Mesothelial cell of epicardium (in vitro differentiated cells): ENCODE results near the gene RALGAPB. TPM values are rescaled to one million over a fixed set of nuclear protein-coding genes. Genes with fewer than 3 reads are reported as not detected.
"Not testable (repeated sequence)": the region's sequence is repeated elsewhere in the genome, so short reads cannot be mapped to it uniquely, and the experiment has no call there.

ENCODE experiments used
- DNase-seq, 2 experiments: peaks; one replicate each; pipeline ENCODE4 v3.0.0; 2021; ENCODE audit warnings: low spot score in 2 of 2; ENCODE audit not compliant: unreplicated experiment in 2 of 2
- H3K27ac Mint-ChIP-seq: 2 replicates; pipeline ENCODE4 v1.8.0; 2021; ENCODE audit warnings: mixed read lengths
- H3K27me3 Mint-ChIP-seq: 2 replicates; pipeline ENCODE4 v1.8.0; 2021; ENCODE audit warnings: low read depth, mixed read lengths
- H3K36me3 Mint-ChIP-seq: 2 replicates; pipeline ENCODE4 v1.8.0; 2021; ENCODE audit warnings: mixed read lengths
- H3K4me1 Mint-ChIP-seq: 2 replicates; pipeline ENCODE4 v1.8.0; 2021; ENCODE audit warnings: mixed read lengths
- H3K4me3 Mint-ChIP-seq: 2 replicates; pipeline ENCODE4 v1.8.0; 2021; ENCODE audit warnings: mild to moderate bottlenecking, moderate library complexity, mixed read lengths
- H3K9me3 Mint-ChIP-seq: 2 replicates; pipeline ENCODE4 v1.8.0; 2021; ENCODE audit warnings: mixed read lengths
- total RNA-seq: library from RNA; stranded (reverse); gene quantifications from 3 replicates; pipeline ENCODE4 v1.2.1, GENCODE V29; 2021
- TF ChIP-seq, protein P1 (sequence below): fragments of 200-600 bp; sonication (generic); IDR thresholded peaks from one replicate; pipeline ENCODE4 v1.5.0; 2021; ENCODE audit warnings: antibody characterized with exemption; ENCODE audit not compliant: unreplicated experiment

RALGAPB gene
- total RNA-seq, 1 donor from 2014 or later: 43.5 TPM

- TF ChIP-seq, protein P1, sequence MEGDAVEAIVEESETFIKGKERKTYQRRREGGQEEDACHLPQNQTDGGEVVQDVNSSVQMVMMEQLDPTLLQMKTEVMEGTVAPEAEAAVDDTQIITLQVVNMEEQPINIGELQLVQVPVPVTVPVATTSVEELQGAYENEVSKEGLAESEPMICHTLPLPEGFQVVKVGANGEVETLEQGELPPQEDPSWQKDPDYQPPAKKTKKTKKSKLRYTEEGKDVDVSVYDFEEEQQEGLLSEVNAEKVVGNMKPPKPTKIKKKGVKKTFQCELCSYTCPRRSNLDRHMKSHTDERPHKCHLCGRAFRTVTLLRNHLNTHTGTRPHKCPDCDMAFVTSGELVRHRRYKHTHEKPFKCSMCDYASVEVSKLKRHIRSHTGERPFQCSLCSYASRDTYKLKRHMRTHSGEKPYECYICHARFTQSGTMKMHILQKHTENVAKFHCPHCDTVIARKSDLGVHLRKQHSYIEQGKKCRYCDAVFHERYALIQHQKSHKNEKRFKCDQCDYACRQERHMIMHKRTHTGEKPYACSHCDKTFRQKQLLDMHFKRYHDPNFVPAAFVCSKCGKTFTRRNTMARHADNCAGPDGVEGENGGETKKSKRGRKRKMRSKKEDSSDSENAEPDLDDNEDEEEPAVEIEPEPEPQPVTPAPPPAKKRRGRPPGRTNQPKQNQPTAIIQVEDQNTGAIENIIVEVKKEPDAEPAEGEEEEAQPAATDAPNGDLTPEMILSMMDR: no peak
- H3K27me3 Mint-ChIP-seq: peaks cover 15% of the 10 kb centered on the region
- H3K4me3 Mint-ChIP-seq: peak overlapping the region; percentile 97
- H3K9me3 Mint-ChIP-seq: peaks cover 11% of the 10 kb centered on the region
- peak in 1 of 2 experiments; percentile 43 for DNase-seq
- peaks cover 12% of the 10 kb centered on the region for H3K4me1 Mint-ChIP-seq
- peak overlapping the region; percentile 94 for H3K27ac Mint-ChIP-seq
- peaks cover 29% of the 10 kb centered on the region for H3K36me3 Mint-ChIP-seq
These were observed 38.3 kb upstream of the RALGAPB start for GRCh38 chr20:38434301-38434741.

GRCh38 chr20:38434770-38435554, 37.7 kb upstream of the RALGAPB start, which contains the start of gene SNHG17:
TSS of gene SNHG17 (minus strand) at chr20:38435328.
- H3K27ac Mint-ChIP-seq: peak within 1 kb of the TSS; percentile 94
- TF ChIP-seq, protein P1: peak; percentile 90
- H3K36me3 Mint-ChIP-seq: peaks cover 24% of the 10 kb centered on the region
- peaks cover 12% of the 10 kb centered on the region for H3K4me1 Mint-ChIP-seq
- DNase-seq: peak; percentile 86 to 93
- peak within 1 kb of the TSS; percentile 97 for H3K4me3 Mint-ChIP-seq
- peaks cover 17% of the 10 kb centered on the region for H3K27me3 Mint-ChIP-seq
- peaks cover 11% of the 10 kb centered on the region for H3K9me3 Mint-ChIP-seq

GRCh38 chr20:38435555-38435939, 37.1 kb upstream of the RALGAPB start:
- TF ChIP-seq, protein P1: no peak
- peaks cover 11% of the 10 kb centered on the region for H3K9me3 Mint-ChIP-seq
- H3K27ac Mint-ChIP-seq: no peak overlapping the region
- DNase-seq: no peak
- peaks cover 12% of the 10 kb centered on the region for H3K4me1 Mint-ChIP-seq
- peaks cover 17% of the 10 kb centered on the region for H3K27me3 Mint-ChIP-seq
- peak overlapping the region; percentile 97 for H3K4me3 Mint-ChIP-seq
- peaks cover 23% of the 10 kb centered on the region for H3K36me3 Mint-ChIP-seq

DNA sequence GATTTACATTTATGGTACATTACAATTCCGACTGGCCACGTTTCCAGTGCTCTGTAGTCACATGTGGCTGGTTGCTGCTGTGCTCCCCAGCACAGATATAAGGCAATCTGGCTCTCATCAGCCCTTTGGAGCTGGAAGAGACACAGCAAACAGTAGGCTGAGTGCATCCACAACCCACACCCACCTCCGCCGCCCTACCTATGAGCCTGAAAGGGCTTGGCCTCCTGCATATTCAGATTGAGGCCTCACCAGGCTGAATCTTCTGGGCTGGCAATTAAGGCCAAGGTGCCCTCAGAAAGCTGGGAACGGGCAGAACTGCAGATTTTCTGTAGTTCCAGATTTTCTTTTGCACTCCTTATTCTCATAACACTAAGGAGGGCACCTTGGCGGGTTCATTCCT, 34.8 kb upstream of the RALGAPB start:
- Mint-ChIP-seq H3K4me3 (no peak overlapping the region), H3K36me3 (peaks cover 3% of the 10 kb centered on the region), H3K27ac (no peak overlapping the region), H3K4me1 (peaks cover 12% of the 10 kb centered on the region), H3K9me3 (no peaks in the 10 kb centered on the region), H3K27me3 (peaks cover 27% of the 10 kb centered on the region)
- DNase-seq: no peak
- TF ChIP-seq, protein P1: no peak

GRCh38 chr20:38441110-38441509, 31.5 kb upstream of the RALGAPB start:
- not testable (repeated sequence) for H3K9me3 Mint-ChIP-seq, DNase-seq, H3K4me3 Mint-ChIP-seq, H3K4me1 Mint-ChIP-seq, H3K27ac Mint-ChIP-seq, H3K36me3 Mint-ChIP-seq
- peaks cover 28% of the 10 kb centered on the region for H3K27me3 Mint-ChIP-seq

DNA sequence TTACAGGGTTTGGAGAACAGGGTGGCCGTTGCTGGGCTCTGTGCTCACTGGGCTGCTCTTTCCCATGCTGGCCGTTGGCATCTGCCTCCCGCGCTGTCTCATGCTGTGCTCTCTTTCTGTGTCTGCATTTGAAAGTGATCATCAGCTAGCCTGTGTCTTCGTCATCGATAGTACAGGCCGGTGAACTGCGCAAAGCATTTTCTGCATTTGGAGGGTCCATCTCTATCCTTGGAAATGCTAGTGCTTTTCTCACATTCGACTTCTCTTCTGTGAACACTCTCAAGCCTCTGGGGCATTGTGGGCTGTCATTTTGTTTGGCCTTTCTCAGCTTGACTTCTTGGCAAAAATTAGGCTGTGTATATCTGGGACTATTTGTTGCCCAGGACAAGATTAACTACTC, 30.7 kb upstream of the RALGAPB start:
- Mint-ChIP-seq H3K9me3 (no peaks in the 10 kb centered on the region), H3K4me1 (no peaks in the 10 kb centered on the region), H3K4me3 (no peak overlapping the region), H3K27ac (no peak overlapping the region), H3K36me3 (no peaks in the 10 kb centered on the region), H3K27me3 (peaks cover 28% of the 10 kb centered on the region)
- no peak for DNase-seq
- TF ChIP-seq, protein P1: no peak
